HG03159 (cell line): ENCODE data around the gene ZNF273.

Experiments used
- ATAC-seq: cut with Tn5 transposase; IDR thresholded peaks from one replicate; pipeline ENCODE4 v1.9.1; 2021; ENCODE audit warnings: mild to moderate bottlenecking, moderate library complexity; ENCODE audit not compliant: unreplicated experiment

ZNF273 gene

GRCh38 chr7:64876792-64877713, 26.0 kb upstream of the ZNF273 start:
- no peak for ATAC-seq

GRCh38 chr7:64877714-64878610, 25.1 kb upstream of the ZNF273 start:
- no peak for ATAC-seq

GRCh38 chr7:64878684-64879083, 24.4 kb upstream of the ZNF273 start:
- no peak for ATAC-seq

- no peak for ATAC-seq
These were observed 23.9 kb upstream of the ZNF273 start for GRCh38 chr7:64879086-64879730.

- no peak for ATAC-seq
These were observed 23.3 kb upstream of the ZNF273 start for GRCh38 chr7:64879800-64880199.

- ATAC-seq, result no peak
These were observed 22.5 kb upstream of the ZNF273 start for GRCh38 chr7:64880322-64881297.

- ATAC-seq, result no peak
These were observed 21.4 kb upstream of the ZNF273 start for GRCh38 chr7:64881461-64882287.

- ATAC-seq, result no peak
These were observed 20.5 kb upstream of the ZNF273 start for GRCh38 chr7:64882341-64883112.

- no peak for ATAC-seq
These were observed 19.8 kb upstream of the ZNF273 start for GRCh38 chr7:64883113-64883905.

- ATAC-seq, result no peak
These were observed 18.8 kb upstream of the ZNF273 start for GRCh38 chr7:64884085-64884912.

- ATAC-seq, result no peak
These were observed 18.1 kb upstream of the ZNF273 start for GRCh38 chr7:64884913-64885370.

GRCh38 chr7:64885520-64886240, 17.4 kb upstream of the ZNF273 start:
- no peak for ATAC-seq

- ATAC-seq, result no peak
These were observed 16.0 kb upstream of the ZNF273 start for GRCh38 chr7:64886956-64887545.

- ATAC-seq, result peak; percentile 48
These were observed 15.1 kb upstream of the ZNF273 start for GRCh38 chr7:64887756-64888508.

- ATAC-seq, result peak; percentile 13
These were observed 14.5 kb upstream of the ZNF273 start for GRCh38 chr7:64888561-64888900.
